Ovary (tissue), 9 donors: ENCODE measurements around the gene NOP53. TPM values are rescaled to one million over a fixed set of nuclear protein-coding genes. Genes with fewer than 3 reads are reported as not detected.

Source experiments
- DNase-seq, 5 donors: peaks; one replicate each; pipeline ENCODE4 v3.0.0-alpha.2; 2019 to 2020
- H3K27ac ChIP-seq, 2 donors: fragments of 200-600 bp; one replicate each; pipeline versions ENCODE4 v1.5.1 to v1.8.0; 2019 to 2022
- H3K27me3 ChIP-seq: fragments of 200-600 bp; one replicate; pipeline ENCODE4 v1.8.0; 2022
- H3K36me3 ChIP-seq: fragments of 200-600 bp; sonication (generic); one replicate; pipeline ENCODE4 v1.5.1; 2019
- H3K4me1 ChIP-seq: one replicate; pipeline ENCODE4 v1.8.1; 2013; ENCODE audit warnings: mild to moderate bottlenecking, moderate library complexity; ENCODE audit not compliant: insufficient read depth
- H3K4me3 ChIP-seq: fragments of 200-600 bp; sonication (generic); one replicate; pipeline ENCODE4 v1.5.1; 2017
- H3K9me3 ChIP-seq, 2 donors: fragments of 200-600 bp in 1 of 2; sonication (generic) in 1 of 2; one replicate each; pipeline versions ENCODE4 v1.5.1 to v1.8.1; 2013 to 2019; ENCODE audit warnings: mild to moderate bottlenecking in 1 of 2, moderate library complexity in 1 of 2
- CTCF ChIP-seq, 3 donors: fragments of 450-650 bp in 2 of 3; fragments of 200-600 bp in 1 of 3; IDR thresholded peaks; one replicate each; pipeline versions ENCODE4 v1.5.1 to v1.8.0; 2016 to 2022; ENCODE audit warnings: antibody characterized with exemption in 3 of 3, mild to moderate bottlenecking in 1 of 3
- EP300 ChIP-seq: sonication (generic); formaldehyde crosslinking; IDR thresholded peaks from one replicate; pipeline ENCODE4 v1.6.1; 2017; ENCODE audit warnings: antibody characterized with exemption
- POLR2A ChIP-seq: fragments of 450-650 bp; IDR thresholded peaks from one replicate; pipeline ENCODE4 v1.6.1; 2017; ENCODE audit warnings: antibody characterized with exemption, mild to moderate bottlenecking, moderate library complexity
- WGBS, 3 donors: extraction: QIAGEN DNeasy Blood & Tissue Kit in 1 of 3; methylation state at CpG; one replicate each; pipeline versions ENCODE4 v1.1.5 to v1.1.7; 2013 to 2017; 5-methylcytosine and 5-hydroxymethylcytosine counted together
- intact Hi-C, 4 donors: fragments of 100-400 bp; cut with DNase I; formaldehyde crosslinking; loops; one replicate each; pipeline versions ENCODE4 v1.11.0 to v1.15.1; 2022 to 2023
- polyA plus RNA-seq, 2 donors: library from polyadenylated mRNA; stranded (reverse); fragments of 200-250 nt in 1 of 2; fragments of 350-450 nt in 1 of 2; fragmentation: Illumina TruSeq in 1 of 2; extraction: RNeasy Lipid Tissue Mini Kit (QIAGEN cat#74804) in 1 of 2; gene quantifications; one replicate each; pipeline ENCODE4 v1.2.3, GENCODE V29; 2013 to 2014
- small RNA-seq: library from RNA; depleted of rRNA; stranded (forward); fragments of <200 nt; gene quantifications from one replicate; pipeline ENCODE3, GENCODE V24; 2016
- total RNA-seq, 7 donors: library from RNA; depleted of rRNA in 2 of 7; stranded (reverse); fragments of >200 nt in 2 of 7; fragmentation: NEBNext Ultra II Directional in 3 of 7; extraction: Animal tissue kit (Norgen Biotek cat#: 25700) in 3 of 7; gene quantifications; one replicate each; pipeline versions ENCODE4 v1.1.0 to v1.2.4, GENCODE V29; 2016 to 2023
- donor health status: DM: no; HTN: no; CAD: no; lungs with moderate emphysema.
- donor health status: DM: no; HTN: no; CAD: no.
- donor health status: Bipolar disorder and iron deficiency.
- donor health status: DM: yes; HTN: yes; CAD: no.
- donor health status: DM: no; HTN: no; CAD: no.
- donor health status: DM: yes; HTN: yes; CAD: no.

The NOP53 gene
- total and polyA plus RNA-seq, 9 donors, result 591 to 1,198 (median 727) TPM

- 81 to 89% (median 87%) methylated on average over 10 of the region's 10 CpGs for WGBS, 3 donors
- no peak overlapping the region for H3K27ac ChIP-seq
- no peak overlapping the region for H3K4me3 ChIP-seq
- TF ChIP-seq CTCF (IDR thresholded peaks at IDR 0.05) (no peak), EP300 (no peak), POLR2A (no peak)
- no peaks in the 10 kb centered on the region for H3K36me3 ChIP-seq
- H3K9me3 ChIP-seq, result no peaks in the 10 kb centered on the region
- intact Hi-C loops, result no loop called here
- no peak for DNase-seq
- no peaks in the 10 kb centered on the region for H3K4me1 ChIP-seq
- H3K27me3 ChIP-seq, result no peaks in the 10 kb centered on the region
These were observed 60.0 kb downstream of the NOP53 start for GRCh38 chr19:47805313-47805712.

- Histone ChIP-seq H3K27me3 (no peaks in the 10 kb centered on the region), H3K4me1 (no peaks in the 10 kb centered on the region)
These were observed 61.1 kb downstream of the NOP53 start for GRCh38 chr19:47806435-47806834.

More at GRCh38 chr19:47806435-47806834, 61.1 kb downstream of the NOP53 start:
- intact Hi-C loops, result no loop called here
- DNase-seq, result no peak
- Histone ChIP-seq H3K36me3 (no peaks in the 10 kb centered on the region), H3K9me3 (no peaks in the 10 kb centered on the region), H3K27ac (no peak overlapping the region), H3K4me3 (no peak overlapping the region)
- no peak for TF ChIP-seq EP300
- no peak for TF ChIP-seq CTCF (IDR thresholded peaks at IDR 0.05)
- no peak for TF ChIP-seq POLR2A
- 87 to 89% (median 88%) methylated on average over 6 of the region's 6 CpGs for WGBS, 3 donors

Small RNAs within 50 kb of the gene (small RNA-seq; reads per million reads assigned to genes)
- gene AC008745.1 (not detected), gene SNORD23 (not detected)

Other genes with a start within 250 kb of the NOP53 start
- 100 to 1,000 TPM in 2 of 7 donors, 10 to 100 TPM in 5; 76.5 to 101 (median 95.1) TPM for gene NAPA, start 230.5 kb upstream of the NOP53 start, total RNA-seq
- 10 to 100 TPM; 59.4 to 74.5 TPM for gene NAPA, start 230.5 kb upstream of the NOP53 start, polyA plus RNA-seq
- gene ZNF541, start 172.4 kb upstream of the NOP53 start, total RNA-seq, result 1 to 10 TPM in 5 of 7 donors, under 1 TPM in 2; 0.62 to 2.5 (median 1.5) TPM
- 1 to 10 TPM in 1 of 2 donors, under 1 TPM in 1; 0.97 to 1.8 TPM for gene ZNF541, start 172.4 kb upstream of the NOP53 start, polyA plus RNA-seq
- gene BICRA, start 136.4 kb upstream of the NOP53 start, total RNA-seq, result 10 to 100 TPM in 5 of 7 donors, 1 to 10 TPM in 2; 3.7 to 21.7 (median 13.1) TPM
- 10 to 100 TPM in 1 of 2 donors, 1 to 10 TPM in 1; 8.1 to 10.1 TPM for gene BICRA, start 136.4 kb upstream of the NOP53 start, polyA plus RNA-seq
- 100 to 1,000 TPM in 5 of 7 donors, 10 to 100 TPM in 2; 28.0 to 162 (median 129) TPM for gene EHD2, start 32.1 kb upstream of the NOP53 start, total RNA-seq
- 10 to 100 TPM; 62.4 to 86.0 TPM for gene EHD2, start 32.1 kb upstream of the NOP53 start, polyA plus RNA-seq
- gene SELENOW, start 33.2 kb downstream of the NOP53 start, total RNA-seq, result 100 to 1,000 TPM; 169 to 412 (median 211) TPM
- gene SELENOW, start 33.2 kb downstream of the NOP53 start, polyA plus RNA-seq, result 100 to 1,000 TPM; 257 to 330 TPM
- gene TPRX1, start 59.0 kb downstream of the NOP53 start, total RNA-seq, result not detected
- gene TPRX1, start 59.0 kb downstream of the NOP53 start, polyA plus RNA-seq, result not detected
- gene CRX, start 76.4 kb downstream of the NOP53 start, total RNA-seq, result not detected
- not detected for gene CRX, start 76.4 kb downstream of the NOP53 start, polyA plus RNA-seq
- not detected for gene TPRX2, start 113.7 kb downstream of the NOP53 start, total RNA-seq
- not detected for gene TPRX2, start 113.7 kb downstream of the NOP53 start, polyA plus RNA-seq
- gene SULT2A1, start 140.8 kb downstream of the NOP53 start, total RNA-seq, result 1 to 10 TPM in 1 of 7 donors, under 1 TPM in 3, not detected in 3; 0.12 to 1.3 (median 0.32) TPM
- gene SULT2A1, start 140.8 kb downstream of the NOP53 start, polyA plus RNA-seq, result 1 to 10 TPM in 1 of 2 donors, under 1 TPM in 1; 0.29 to 2.5 TPM
- gene BSPH1, start 246.6 kb downstream of the NOP53 start, total RNA-seq, result not detected
- gene BSPH1, start 246.6 kb downstream of the NOP53 start, polyA plus RNA-seq, result not detected
- not detected for gene ELSPBP1, start 249.1 kb downstream of the NOP53 start, total RNA-seq
- gene ELSPBP1, start 249.1 kb downstream of the NOP53 start, polyA plus RNA-seq, result under 1 TPM in 1 of 2 donors, not detected in 1; 0.55 TPM